Muscle of leg (tissue), 11 donors: ENCODE results near the gene TNRC6A. TPM values are rescaled to one million over a fixed set of nuclear protein-coding genes. Genes with fewer than 3 reads are reported as not detected.

ENCODE experiments used
- DNase-seq: peaks from one replicate; pipeline ENCODE4 v3.0.0; 2013
- H3K27ac ChIP-seq: one replicate; pipeline ENCODE4 v1.5.1; 2013; ENCODE audit warnings: mild to moderate bottlenecking, low read length, control low read depth
- H3K27me3 ChIP-seq: one replicate; pipeline ENCODE4 v1.6.1; 2013; ENCODE audit warnings: low read length; ENCODE audit not compliant: control insufficient read depth, insufficient read depth
- H3K36me3 ChIP-seq: one replicate; pipeline ENCODE4 v1.6.1; 2013; ENCODE audit warnings: low read length; ENCODE audit not compliant: control insufficient read depth, insufficient read depth
- H3K4me1 ChIP-seq: one replicate; pipeline ENCODE4 v1.6.1; 2013; ENCODE audit warnings: low read length; ENCODE audit not compliant: control insufficient read depth, insufficient read depth
- H3K4me3 ChIP-seq: one replicate; pipeline ENCODE4 v1.5.1; 2013; ENCODE audit warnings: low read length, control low read depth
- H3K9me3 ChIP-seq: replicated peaks from 2 replicates; pipeline ENCODE4 v1.6.1; 2013; ENCODE audit warnings: low read depth, low read length; ENCODE audit not compliant: control insufficient read depth
- WGBS: methylation state at CpG from one replicate; pipeline ENCODE4 v1.1.5; 2013; ENCODE audit warnings: missing lambda C conversion rate; ENCODE audit not compliant: insufficient coverage; 5-methylcytosine and 5-hydroxymethylcytosine counted together
- polyA plus RNA-seq, 8 donors: library from polyadenylated mRNA; unstranded; fragments of 120-200 nt; gene quantifications; one replicate each; pipeline versions ENCODE4 v1.2.1 to v1.2.3, GENCODE V29; 2013; ENCODE audit warnings: inconsistent platforms in 1 of 8, low replicate concordance in 1 of 8; ENCODE audit not compliant: insufficient read length in 8 of 8, insufficient read depth in 1 of 8
- total RNA-seq: library from RNA; stranded (reverse); fragments of 120-200 nt; gene quantifications from one replicate; pipeline ENCODE4 v1.2.4, GENCODE V29; 2013

TNRC6A gene
- total and polyA plus RNA-seq, 9 donors, result 23.6 to 34.7 (median 28.4) TPM

- Histone ChIP-seq H3K4me1 (no peaks in the 10 kb centered on the region), H3K27ac (no peak overlapping the region), H3K27me3 (no peaks in the 10 kb centered on the region), H3K4me3 (no peak overlapping the region), H3K36me3 (peaks cover 3% of the 10 kb centered on the region), H3K9me3 (no peaks in the 10 kb centered on the region)
- no CpG with 5 or more reads among the region's 1 CpG for WGBS
- DNase-seq, result peak; percentile 8
Measured at GRCh38 chr16:24771779-24772157, 42.3 kb downstream of the TNRC6A start.

- Histone ChIP-seq H3K36me3 (peaks cover 20% of the 10 kb centered on the region), H3K9me3 (no peaks in the 10 kb centered on the region), H3K4me1 (no peaks in the 10 kb centered on the region), H3K27me3 (no peaks in the 10 kb centered on the region), H3K4me3 (no peak overlapping the region), H3K27ac (no peak overlapping the region)
- DNase-seq, result no peak
- no CpG with 5 or more reads among the region's 4 CpGs for WGBS
Measured at GRCh38 chr16:24773771-24774427, 44.4 kb downstream of the TNRC6A start.

GRCh38 chr16:24774510-24774909, 45.1 kb downstream of the TNRC6A start:
- H3K27me3 ChIP-seq, result no peaks in the 10 kb centered on the region
- peaks cover 26% of the 10 kb centered on the region for H3K36me3 ChIP-seq
- H3K27ac ChIP-seq, result no peak overlapping the region
- no peaks in the 10 kb centered on the region for H3K9me3 ChIP-seq
- no peak overlapping the region for H3K4me3 ChIP-seq
- WGBS, result no CpG with 5 or more reads among the region's 1 CpG
- no peaks in the 10 kb centered on the region for H3K4me1 ChIP-seq
- no peak for DNase-seq

- H3K4me1 ChIP-seq, result no peaks in the 10 kb centered on the region
- peak; percentile 25 for DNase-seq
- no peaks in the 10 kb centered on the region for H3K27me3 ChIP-seq
- no peak overlapping the region for H3K4me3 ChIP-seq
- H3K9me3 ChIP-seq, result no peaks in the 10 kb centered on the region
- H3K27ac ChIP-seq, result no peak overlapping the region
- H3K36me3 ChIP-seq, result peaks cover 31% of the 10 kb centered on the region
Measured at GRCh38 chr16:24775455-24775854, 46.0 kb downstream of the TNRC6A start.

- Histone ChIP-seq H3K9me3 (no peaks in the 10 kb centered on the region), H3K27ac (no peak overlapping the region), H3K4me3 (no peak overlapping the region), H3K4me1 (no peaks in the 10 kb centered on the region), H3K36me3 (peaks cover 41% of the 10 kb centered on the region), H3K27me3 (no peaks in the 10 kb centered on the region)
- DNase-seq, result peak; percentile 44
- 78% methylated on average over 12 of the region's 12 CpGs for WGBS
Measured at GRCh38 chr16:24776501-24777220, 47.2 kb downstream of the TNRC6A start.

GRCh38 chr16:24778671-24779070, 49.2 kb downstream of the TNRC6A start:
- H3K27ac ChIP-seq, result no peak overlapping the region
- DNase-seq, result no peak
- H3K9me3 ChIP-seq, result no peaks in the 10 kb centered on the region
- H3K4me3 ChIP-seq, result no peak overlapping the region
- peaks cover 49% of the 10 kb centered on the region for H3K36me3 ChIP-seq
- WGBS, result 100% methylated on average over 1 of the region's 1 CpG
- H3K4me1 ChIP-seq, result no peaks in the 10 kb centered on the region
- no peaks in the 10 kb centered on the region for H3K27me3 ChIP-seq

GRCh38 chr16:24781256-24781655, 51.8 kb downstream of the TNRC6A start:
- H3K9me3 ChIP-seq, result no peaks in the 10 kb centered on the region
- H3K27ac ChIP-seq, result no peak overlapping the region
- H3K36me3 ChIP-seq, result peaks cover 54% of the 10 kb centered on the region
- no peak overlapping the region for H3K4me3 ChIP-seq
- DNase-seq, result no peak
- 100% methylated on average over 1 of the region's 2 CpGs for WGBS
- no peaks in the 10 kb centered on the region for H3K27me3 ChIP-seq
- H3K4me1 ChIP-seq, result no peaks in the 10 kb centered on the region

- Histone ChIP-seq H3K4me1 (no peaks in the 10 kb centered on the region), H3K27ac (no peak overlapping the region), H3K4me3 (no peak overlapping the region), H3K9me3 (no peaks in the 10 kb centered on the region), H3K36me3 (peaks cover 47% of the 10 kb centered on the region), H3K27me3 (no peaks in the 10 kb centered on the region)
- WGBS, result no CpG with 5 or more reads among the region's 3 CpGs
- no peak for DNase-seq
Measured at GRCh38 chr16:24784121-24784520, 54.7 kb downstream of the TNRC6A start.

- no peaks in the 10 kb centered on the region for H3K4me1 ChIP-seq
- no CpG with 5 or more reads among the region's 2 CpGs for WGBS
- no peaks in the 10 kb centered on the region for H3K27me3 ChIP-seq
- no peak overlapping the region for H3K4me3 ChIP-seq
- H3K27ac ChIP-seq, result no peak overlapping the region
- no peak for DNase-seq
- no peaks in the 10 kb centered on the region for H3K9me3 ChIP-seq
- peaks cover 52% of the 10 kb centered on the region for H3K36me3 ChIP-seq
Measured at GRCh38 chr16:24789881-24790280, 60.4 kb downstream of the TNRC6A start.

GRCh38 chr16:24800586-24800985, 71.1 kb downstream of the TNRC6A start:
- no peak for DNase-seq
- no peaks in the 10 kb centered on the region for H3K4me1 ChIP-seq
- H3K27me3 ChIP-seq, result no peaks in the 10 kb centered on the region
- H3K9me3 ChIP-seq, result no peaks in the 10 kb centered on the region
- WGBS, result 86% methylated on average over 2 of the region's 4 CpGs
- H3K4me3 ChIP-seq, result no peak overlapping the region
- peaks cover 75% of the 10 kb centered on the region for H3K36me3 ChIP-seq
- no peak overlapping the region for H3K27ac ChIP-seq
